ENCODE measurements around the gene NLRP5. TPM values are rescaled to one million over a fixed set of nuclear protein-coding genes. Genes with fewer than 3 reads are reported as not detected.

The NLRP5 gene
- total RNA-seq, 2 experiments from 2014 or later = not detected

- H3K36me3 ChIP-seq (ENCODE audit: insufficient read depth, low read length) = peaks cover 51% of the 10 kb centered on the region
- no peaks in the 10 kb centered on the region for H3K9me3 ChIP-seq (ENCODE audit: low read length)
- intact Hi-C loops (cut with micrococcal nuclease; ENCODE audit: unreplicated experiment) = no loop called here
- H3K9me2 ChIP-seq (ENCODE audit: insufficient read depth, low read length) = no peaks in the 10 kb centered on the region
- H4K20me1 ChIP-seq (ENCODE audit: insufficient read depth, low read length) = no peaks in the 10 kb centered on the region
- BruUV-seq (replicated peaks) = no TSS peak
- no peak overlapping the region for H3K27ac ChIP-seq (ENCODE audit: low read depth, low read length, poor library complexity, severe bottlenecking)
- ChIA-PET CTCF (ENCODE audit: unreplicated experiment) (no interaction called here), POLR2A (no interaction called here)
- H3K4me2 ChIP-seq (ENCODE audit: low read length) = no peak overlapping the region
- no peak overlapping the region for H3K4me3 ChIP-seq (ENCODE audit: low read depth, low read length, poor library complexity, severe bottlenecking)
- H3K4me1 ChIP-seq (ENCODE audit: insufficient read depth, low read length, poor library complexity, severe bottlenecking) = no peaks in the 10 kb centered on the region
- no peak for TF ChIP-seq CTCF (conservative IDR thresholded peaks at IDR 0.05; ENCODE audit: low read length)
- no peak for TF ChIP-seq EZH2phosphoT487 (IDR thresholded peaks at IDR 0.05; ENCODE audit: borderline replicate concordance, low read depth, low read length)
- H2AFZ ChIP-seq (ENCODE audit: low read length) = no peak overlapping the region
- DNase-seq (ENCODE audit: low spot score) = no peak
- H3K79me2 ChIP-seq (ENCODE audit: insufficient read depth, low read depth, low read length) = peaks cover 19% of the 10 kb centered on the region; the same call in 1 of the 2 replicates
Observed at GRCh38 chr19:56101746-56102535, 115.4 kb downstream of the NLRP5 start.

GRCh38 chr19:56103027-56103614, 116.5 kb downstream of the NLRP5 start:
- Histone ChIP-seq H3K79me2 (ENCODE audit: insufficient read depth, low read depth, low read length) (peaks cover 23% of the 10 kb centered on the region; the same call in 1 of the 2 replicates), H3K27ac (ENCODE audit: low read depth, low read length, poor library complexity, severe bottlenecking) (no peak overlapping the region), H3K36me3 (ENCODE audit: insufficient read depth, low read length) (peaks cover 42% of the 10 kb centered on the region), H2AFZ (ENCODE audit: low read length) (no peak overlapping the region), H3K4me2 (ENCODE audit: low read length) (no peak overlapping the region), H3K4me1 (ENCODE audit: insufficient read depth, low read length, poor library complexity, severe bottlenecking) (no peaks in the 10 kb centered on the region), H3K9me3 (ENCODE audit: low read length) (no peaks in the 10 kb centered on the region), H3K9me2 (ENCODE audit: insufficient read depth, low read length) (no peaks in the 10 kb centered on the region), H3K4me3 (ENCODE audit: low read depth, low read length, poor library complexity, severe bottlenecking) (no peak overlapping the region), H4K20me1 (ENCODE audit: insufficient read depth, low read length) (no peaks in the 10 kb centered on the region)
- TF ChIP-seq CTCF (conservative IDR thresholded peaks at IDR 0.05; ENCODE audit: low read length) = no peak
- no peak for TF ChIP-seq EZH2phosphoT487 (IDR thresholded peaks at IDR 0.05; ENCODE audit: borderline replicate concordance, low read depth, low read length)
- ChIA-PET POLR2A (no interaction called here), CTCF (ENCODE audit: unreplicated experiment) (no interaction called here)
- DNase-seq (ENCODE audit: low spot score) = no peak
- no TSS peak for BruUV-seq (replicated peaks)
- intact Hi-C loops (cut with micrococcal nuclease; ENCODE audit: unreplicated experiment) = no loop called here

- Histone ChIP-seq H3K9me2 (ENCODE audit: insufficient read depth, low read length) (no peaks in the 10 kb centered on the region), H3K27ac (ENCODE audit: low read depth, low read length, poor library complexity, severe bottlenecking) (no peak overlapping the region), H3K4me3 (ENCODE audit: low read depth, low read length, poor library complexity, severe bottlenecking) (no peak overlapping the region), H3K4me2 (ENCODE audit: low read length) (no peak overlapping the region), H4K20me1 (ENCODE audit: insufficient read depth, low read length) (peaks cover 3% of the 10 kb centered on the region; the same call in 1 of the 2 replicates), H3K36me3 (ENCODE audit: insufficient read depth, low read length) (peaks cover 36% of the 10 kb centered on the region), H2AFZ (ENCODE audit: low read length) (no peak overlapping the region), H3K79me2 (ENCODE audit: insufficient read depth, low read depth, low read length) (peaks cover 35% of the 10 kb centered on the region; the same call in 1 of the 2 replicates), H3K4me1 (ENCODE audit: insufficient read depth, low read length, poor library complexity, severe bottlenecking) (no peaks in the 10 kb centered on the region), H3K9me3 (ENCODE audit: low read length) (no peaks in the 10 kb centered on the region)
- CTCF ChIA-PET (ENCODE audit: unreplicated experiment) = no interaction called here
- POLR2A ChIA-PET = no interaction called here
- no peak for DNase-seq (ENCODE audit: low spot score)
- no peak for TF ChIP-seq CTCF (conservative IDR thresholded peaks at IDR 0.05; ENCODE audit: low read length)
- no peak for TF ChIP-seq EZH2phosphoT487 (IDR thresholded peaks at IDR 0.05; ENCODE audit: borderline replicate concordance, low read depth, low read length)
- intact Hi-C loops (cut with micrococcal nuclease; ENCODE audit: unreplicated experiment) = no loop called here
- BruUV-seq (replicated peaks) = no TSS peak
Observed at GRCh38 chr19:56104423-56104822, 117.8 kb downstream of the NLRP5 start.
